WTC11 (cell line): ENCODE results near the gene TMEM43. TPM values are rescaled to one million over a fixed set of nuclear protein-coding genes. Genes with fewer than 3 reads are reported as not detected.

ENCODE experiments used
- ATAC-seq: fragments of 200-7000 bp; cut with Tn5 transposase; 2 replicates; pipeline ENCODE4 v1.10.0; 2021; ENCODE audit warnings: mild to moderate bottlenecking, moderate library complexity
- CTCF ChIA-PET: fragments of 300-600 bp; sonication (Branson Sonifier 250); formaldehyde crosslinking; loops from one replicate; lab custom pipeline; 2021; ENCODE audit warnings: antibody characterized with exemption; lab: Charles Lee
- POLR2A ChIA-PET: fragments of 350-600 bp; sonication (Branson Sonifier 250); formaldehyde crosslinking; loops from one replicate; lab custom pipeline; 2021; ENCODE audit warnings: antibody characterized with exemption; lab: Charles Lee
- DNase-seq: peaks from one replicate; pipeline ENCODE4 v3.0.0; 2021; ENCODE audit warnings: low spot score
- H3K27ac Mint-ChIP-seq: 2 replicates; pipeline ENCODE4 v1.8.0; 2021; ENCODE audit warnings: mixed read lengths
- H3K27me3 Mint-ChIP-seq: 2 replicates; pipeline ENCODE4 v1.8.0; 2021; ENCODE audit warnings: low read depth, mild to moderate bottlenecking, moderate library complexity, mixed read lengths
- H3K36me3 Mint-ChIP-seq: 2 replicates; pipeline ENCODE4 v1.8.0; 2021; ENCODE audit warnings: mixed read lengths
- H3K4me1 Mint-ChIP-seq: 2 replicates; pipeline ENCODE4 v1.8.0; 2022; ENCODE audit warnings: mixed read lengths
- H3K4me3 Mint-ChIP-seq: 2 replicates; pipeline ENCODE4 v1.8.0; 2021; ENCODE audit warnings: mild to moderate bottlenecking, moderate library complexity, mixed read lengths
- H3K9me3 Mint-ChIP-seq: 2 replicates; pipeline ENCODE4 v1.8.0; 2021; ENCODE audit warnings: mixed read lengths
- ATF1 ChIP-seq: sonication (generic); formaldehyde crosslinking; IDR thresholded peaks from 2 replicates; pipeline ENCODE4 v1.8.1; 2023; ENCODE audit warnings: mild to moderate bottlenecking, moderate library complexity, missing genetic modification reagents
- ATF6 ChIP-seq: sonication (generic); formaldehyde crosslinking; IDR thresholded peaks from 2 replicates; pipeline ENCODE4 v1.8.1; 2023; ENCODE audit warnings: mild to moderate bottlenecking, missing genetic modification reagents
- CBFB ChIP-seq: sonication (generic); formaldehyde crosslinking; IDR thresholded peaks from 2 replicates; pipeline ENCODE4 v1.8.1; 2022; ENCODE audit warnings: mild to moderate bottlenecking, low read depth, missing genetic modification reagents
- CDX4 ChIP-seq: fragments of 250-450 bp; sonication (Bioruptor Pico); IDR thresholded peaks from 2 replicates; pipeline ENCODE4 v1.9.0; 2021; ENCODE audit warnings: moderate library complexity, mild to moderate bottlenecking, inconsistent platforms, borderline replicate concordance
- ELF4 ChIP-seq: sonication (generic); formaldehyde crosslinking; IDR thresholded peaks from 2 replicates; pipeline ENCODE4 v1.8.1; 2022; ENCODE audit warnings: low read depth, mild to moderate bottlenecking, moderate library complexity, missing genetic modification reagents
- IRF1 ChIP-seq: sonication (generic); formaldehyde crosslinking; IDR thresholded peaks from 2 replicates; pipeline ENCODE4 v1.8.0; 2023; ENCODE audit warnings: missing genetic modification reagents
- IRF2 ChIP-seq: sonication (generic); formaldehyde crosslinking; IDR thresholded peaks from 2 replicates; pipeline ENCODE4 v1.8.0; 2022; ENCODE audit warnings: low read depth, missing genetic modification reagents, borderline replicate concordance
- JAZF1 ChIP-seq: fragments of 250-450 bp; sonication (Bioruptor Pico); IDR thresholded peaks from 2 replicates; pipeline ENCODE4 v1.9.0; 2021; ENCODE audit warnings: moderate library complexity, mild to moderate bottlenecking, inconsistent platforms
- KAT7 ChIP-seq: sonication (generic); formaldehyde crosslinking; IDR thresholded peaks from 2 replicates; pipeline ENCODE4 v1.8.1; 2023; ENCODE audit warnings: missing genetic modification reagents, mild to moderate bottlenecking, borderline replicate concordance
- MXD4 ChIP-seq: fragments of 250-450 bp; sonication (Bioruptor Pico); IDR thresholded peaks from 2 replicates; pipeline ENCODE4 v1.8.0; 2021; ENCODE audit warnings: mild to moderate bottlenecking, moderate library complexity, borderline replicate concordance
- MYBL2 ChIP-seq: sonication (generic); formaldehyde crosslinking; IDR thresholded peaks from 2 replicates; pipeline ENCODE4 v1.8.1; 2023; ENCODE audit warnings: mild to moderate bottlenecking, moderate library complexity, missing genetic modification reagents
- NR2C2 ChIP-seq: sonication (generic); formaldehyde crosslinking; IDR thresholded peaks from 2 replicates; pipeline ENCODE4 v1.8.0; 2022; ENCODE audit warnings: mild to moderate bottlenecking, missing genetic modification reagents
- OVOL2 ChIP-seq: fragments of 250-450 bp; sonication (Bioruptor Pico); IDR thresholded peaks from 2 replicates; pipeline ENCODE4 v1.9.0; 2021; ENCODE audit warnings: mild to moderate bottlenecking, borderline replicate concordance
- PRRX2 ChIP-seq: fragments of 250-450 bp; sonication (Bioruptor Pico); IDR thresholded peaks from 2 replicates; pipeline ENCODE4 v1.8.0; 2021; ENCODE audit warnings: mild to moderate bottlenecking
- TEAD1 ChIP-seq: sonication (generic); formaldehyde crosslinking; IDR thresholded peaks from 2 replicates; pipeline ENCODE4 v1.8.0; 2022; ENCODE audit warnings: mild to moderate bottlenecking, missing genetic modification reagents
- ZNF121 ChIP-seq: sonication (generic); formaldehyde crosslinking; IDR thresholded peaks from 2 replicates; pipeline ENCODE4 v1.8.0; 2023; ENCODE audit warnings: missing genetic modification reagents
- ZNF423 ChIP-seq: fragments of 250-450 bp; sonication (Bioruptor Pico); IDR thresholded peaks from 2 replicates; pipeline ENCODE4 v2.1.2; 2022; ENCODE audit warnings: mild to moderate bottlenecking, moderate library complexity
- total RNA-seq: library from RNA; stranded (reverse); gene quantifications from 3 replicates; pipeline ENCODE4 v1.2.3, GENCODE V29; 2021
- TF ChIP-seq, protein P1 (sequence below): sonication (generic); formaldehyde crosslinking; IDR thresholded peaks from 2 replicates; pipeline ENCODE4 v1.8.0; 2022; ENCODE audit warnings: missing genetic modification reagents
- TF ChIP-seq, protein P2 (sequence below): fragments of 250-450 bp; sonication (Bioruptor Pico); IDR thresholded peaks from 2 replicates; pipeline ENCODE4 v1.9.0; 2021; ENCODE audit warnings: mild to moderate bottlenecking, borderline replicate concordance

The TMEM43 gene
- total RNA-seq, 1 experiment from 2014 or later: 27.7 TPM

DNA sequence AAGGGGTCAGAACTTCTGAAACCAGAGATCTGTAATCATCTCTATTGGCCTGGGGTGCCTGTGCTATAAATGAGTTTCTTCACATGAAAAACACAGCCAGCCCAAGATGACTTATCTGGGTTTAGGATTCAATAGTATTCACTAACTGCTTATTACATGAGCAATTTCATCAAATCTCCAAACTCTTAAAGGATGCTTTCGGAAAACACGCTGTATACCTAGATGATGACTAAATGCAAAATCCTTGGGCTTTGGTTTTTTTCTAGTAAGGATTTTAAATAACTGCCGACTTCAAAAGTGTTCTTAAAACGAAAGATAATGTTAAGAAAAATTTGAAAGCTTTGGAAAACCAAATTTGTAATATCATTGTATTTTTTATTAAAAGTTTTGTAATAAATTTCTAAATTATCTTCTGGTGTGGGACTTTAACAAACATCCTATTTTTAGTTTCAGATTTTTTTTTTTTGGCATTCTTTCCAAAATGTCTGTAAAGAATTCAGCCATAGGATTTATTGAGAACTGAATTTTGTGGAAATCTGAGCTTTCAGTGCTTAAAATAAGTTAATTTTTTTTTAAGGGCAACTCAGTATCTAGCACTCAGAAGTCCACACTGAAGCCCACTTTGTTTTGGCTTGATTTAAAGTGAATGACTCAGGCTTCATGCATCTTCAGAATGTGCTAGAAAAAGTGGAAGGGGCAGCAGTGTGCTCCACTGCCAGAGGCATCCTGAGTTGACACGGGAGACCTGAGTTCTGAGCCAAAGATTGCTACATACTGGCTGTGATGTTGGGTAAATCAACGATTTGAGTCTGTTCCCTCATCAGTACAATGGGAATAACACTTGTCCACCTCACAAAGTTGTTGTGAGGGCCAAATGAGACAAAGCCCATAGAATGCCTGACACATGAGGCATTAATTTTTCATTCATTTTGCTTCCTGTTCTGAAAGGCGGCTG, 18.7 kb downstream of the TMEM43 start:
- ATAC-seq: no peak
- TF ChIP-seq OVOL2 (no peak), CDX4 (CRISPR knock-in tag) (0 out of 2 replicates have a peak, but pooled peaks have one; percentile 18), MXD4 (CRISPR knock-in tag) (no peak), TEAD1 (CRISPR knock-in tag) (no peak)
- TF ChIP-seq, all 79 proteins: peak for 1
- ChIA-PET POLR2A (interaction anchor here (1.1 kb wide), 1 partner anchor 18 kb away, joined by 3 read pairs; no protein-coding TSS in a partner anchor), CTCF (interaction anchor here (1.0 to 4.9 kb wide), 4 partner anchors 60 to 247 kb away, joined by 3 to 24 read pairs (median 12); no protein-coding TSS in a partner anchor)
- H3K4me1 Mint-ChIP-seq: peaks cover 29% of the 10 kb centered on the region
- DNase-seq: no peak
- no peak overlapping the region; the same call in 1 of the 2 replicates for H3K27ac Mint-ChIP-seq
- H3K36me3 Mint-ChIP-seq: peaks cover 22% of the 10 kb centered on the region
- no peaks in the 10 kb centered on the region for H3K27me3 Mint-ChIP-seq
- no peaks in the 10 kb centered on the region for H3K9me3 Mint-ChIP-seq
- no peak overlapping the region for H3K4me3 Mint-ChIP-seq

DNA sequence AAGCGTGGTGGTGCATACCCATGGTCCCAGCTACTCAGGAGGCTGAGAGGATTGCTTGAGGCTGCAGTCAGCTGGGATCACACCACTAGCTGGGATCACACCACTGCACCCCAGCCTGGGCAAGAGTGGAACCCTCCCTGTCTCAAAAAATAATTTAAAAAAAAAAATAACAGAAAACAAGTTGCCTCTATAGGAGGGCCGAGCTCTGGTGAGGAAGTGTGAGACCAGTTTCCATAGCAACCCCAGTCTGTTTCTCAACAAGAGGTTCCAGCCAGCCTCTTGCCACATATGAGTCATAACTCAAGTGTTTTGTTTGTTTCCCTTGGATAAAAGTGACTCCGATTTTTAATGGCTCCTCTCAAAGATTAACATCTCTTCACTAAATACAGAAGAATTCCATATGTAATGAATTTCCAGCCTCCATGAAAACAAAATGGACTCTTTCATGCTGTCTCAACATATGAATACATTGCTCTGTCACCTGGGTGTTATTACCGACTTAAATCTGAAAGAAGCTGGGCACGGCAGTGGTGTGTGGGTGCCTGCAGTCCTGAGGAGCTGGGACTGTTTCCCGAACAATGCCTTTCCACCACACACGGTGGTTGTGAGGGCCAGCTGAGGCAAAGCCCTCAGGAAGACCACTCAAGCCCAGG, 19.7 kb downstream of the TMEM43 start:
- ATAC-seq (peak; percentile 10; the same call in 1 of the 2 replicates), DNase-seq (no peak)
- CTCF ChIA-PET: interaction anchor here (0.5 to 3.5 kb wide), 6 partner anchors 11 to 258 kb away, joined by 3 to 24 read pairs (median 4); partner anchors contain the start of genes CHCHD4, SLC6A6 and TMEM43
- no peaks in the 10 kb centered on the region for H3K9me3 Mint-ChIP-seq
- H3K4me3 Mint-ChIP-seq: no peak overlapping the region
- POLR2A ChIA-PET: interaction anchor here (1.1 kb wide), 1 partner anchor 19 kb away, joined by 3 read pairs; no protein-coding TSS in a partner anchor
- peak overlapping the region; percentile 88 for H3K27ac Mint-ChIP-seq
- H3K36me3 Mint-ChIP-seq: peaks cover 20% of the 10 kb centered on the region
- H3K4me1 Mint-ChIP-seq: peaks cover 31% of the 10 kb centered on the region
- no peaks in the 10 kb centered on the region for H3K27me3 Mint-ChIP-seq
- TF ChIP-seq ATF1 (CRISPR knock-in tag) (no peak), ZNF121 (CRISPR knock-in tag) (no peak), NR2C2 (no peak), JAZF1 (CRISPR knock-in tag) (no peak), ATF6 (no peak), KAT7 (CRISPR knock-in tag) (no peak), ELF4 (CRISPR knock-in tag) (no peak), PRRX2 (CRISPR knock-in tag) (no peak), ZNF423 (CRISPR knock-in tag) (no peak), MYBL2 (no peak), CBFB (CRISPR knock-in tag) (no peak), IRF1 (CRISPR knock-in tag) (no peak), IRF2 (no peak)
- TF ChIP-seq, protein P1, sequence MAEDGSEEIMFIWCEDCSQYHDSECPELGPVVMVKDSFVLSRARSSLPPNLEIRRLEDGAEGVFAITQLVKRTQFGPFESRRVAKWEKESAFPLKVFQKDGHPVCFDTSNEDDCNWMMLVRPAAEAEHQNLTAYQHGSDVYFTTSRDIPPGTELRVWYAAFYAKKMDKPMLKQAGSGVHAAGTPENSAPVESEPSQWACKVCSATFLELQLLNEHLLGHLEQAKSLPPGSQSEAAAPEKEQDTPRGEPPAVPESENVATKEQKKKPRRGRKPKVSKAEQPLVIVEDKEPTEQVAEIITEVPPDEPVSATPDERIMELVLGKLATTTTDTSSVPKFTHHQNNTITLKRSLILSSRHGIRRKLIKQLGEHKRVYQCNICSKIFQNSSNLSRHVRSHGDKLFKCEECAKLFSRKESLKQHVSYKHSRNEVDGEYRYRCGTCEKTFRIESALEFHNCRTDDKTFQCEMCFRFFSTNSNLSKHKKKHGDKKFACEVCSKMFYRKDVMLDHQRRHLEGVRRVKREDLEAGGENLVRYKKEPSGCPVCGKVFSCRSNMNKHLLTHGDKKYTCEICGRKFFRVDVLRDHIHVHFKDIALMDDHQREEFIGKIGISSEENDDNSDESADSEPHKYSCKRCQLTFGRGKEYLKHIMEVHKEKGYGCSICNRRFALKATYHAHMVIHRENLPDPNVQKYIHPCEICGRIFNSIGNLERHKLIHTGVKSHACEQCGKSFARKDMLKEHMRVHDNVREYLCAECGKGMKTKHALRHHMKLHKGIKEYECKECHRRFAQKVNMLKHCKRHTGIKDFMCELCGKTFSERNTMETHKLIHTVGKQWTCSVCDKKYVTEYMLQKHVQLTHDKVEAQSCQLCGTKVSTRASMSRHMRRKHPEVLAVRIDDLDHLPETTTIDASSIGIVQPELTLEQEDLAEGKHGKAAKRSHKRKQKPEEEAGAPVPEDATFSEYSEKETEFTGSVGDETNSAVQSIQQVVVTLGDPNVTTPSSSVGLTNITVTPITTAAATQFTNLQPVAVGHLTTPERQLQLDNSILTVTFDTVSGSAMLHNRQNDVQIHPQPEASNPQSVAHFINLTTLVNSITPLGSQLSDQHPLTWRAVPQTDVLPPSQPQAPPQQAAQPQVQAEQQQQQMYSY: no peak
- TF ChIP-seq, protein P2, sequence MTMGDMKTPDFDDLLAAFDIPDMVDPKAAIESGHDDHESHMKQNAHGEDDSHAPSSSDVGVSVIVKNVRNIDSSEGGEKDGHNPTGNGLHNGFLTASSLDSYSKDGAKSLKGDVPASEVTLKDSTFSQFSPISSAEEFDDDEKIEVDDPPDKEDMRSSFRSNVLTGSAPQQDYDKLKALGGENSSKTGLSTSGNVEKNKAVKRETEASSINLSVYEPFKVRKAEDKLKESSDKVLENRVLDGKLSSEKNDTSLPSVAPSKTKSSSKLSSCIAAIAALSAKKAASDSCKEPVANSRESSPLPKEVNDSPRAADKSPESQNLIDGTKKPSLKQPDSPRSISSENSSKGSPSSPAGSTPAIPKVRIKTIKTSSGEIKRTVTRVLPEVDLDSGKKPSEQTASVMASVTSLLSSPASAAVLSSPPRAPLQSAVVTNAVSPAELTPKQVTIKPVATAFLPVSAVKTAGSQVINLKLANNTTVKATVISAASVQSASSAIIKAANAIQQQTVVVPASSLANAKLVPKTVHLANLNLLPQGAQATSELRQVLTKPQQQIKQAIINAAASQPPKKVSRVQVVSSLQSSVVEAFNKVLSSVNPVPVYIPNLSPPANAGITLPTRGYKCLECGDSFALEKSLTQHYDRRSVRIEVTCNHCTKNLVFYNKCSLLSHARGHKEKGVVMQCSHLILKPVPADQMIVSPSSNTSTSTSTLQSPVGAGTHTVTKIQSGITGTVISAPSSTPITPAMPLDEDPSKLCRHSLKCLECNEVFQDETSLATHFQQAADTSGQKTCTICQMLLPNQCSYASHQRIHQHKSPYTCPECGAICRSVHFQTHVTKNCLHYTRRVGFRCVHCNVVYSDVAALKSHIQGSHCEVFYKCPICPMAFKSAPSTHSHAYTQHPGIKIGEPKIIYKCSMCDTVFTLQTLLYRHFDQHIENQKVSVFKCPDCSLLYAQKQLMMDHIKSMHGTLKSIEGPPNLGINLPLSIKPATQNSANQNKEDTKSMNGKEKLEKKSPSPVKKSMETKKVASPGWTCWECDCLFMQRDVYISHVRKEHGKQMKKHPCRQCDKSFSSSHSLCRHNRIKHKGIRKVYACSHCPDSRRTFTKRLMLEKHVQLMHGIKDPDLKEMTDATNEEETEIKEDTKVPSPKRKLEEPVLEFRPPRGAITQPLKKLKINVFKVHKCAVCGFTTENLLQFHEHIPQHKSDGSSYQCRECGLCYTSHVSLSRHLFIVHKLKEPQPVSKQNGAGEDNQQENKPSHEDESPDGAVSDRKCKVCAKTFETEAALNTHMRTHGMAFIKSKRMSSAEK (CRISPR knock-in tag): no peak
